ENCODE measurements around the gene CALML5.

The CALML5 gene

GRCh38 chr10:5482016-5482415, 17.4 kb downstream of the CALML5 start:
- no peak for TF ChIP-seq CTCF (IDR thresholded peaks at IDR 0.05; ENCODE audit: low read depth, low read length, missing control alignments)
- H3K4me3 ChIP-seq (replicated peaks; ENCODE audit: low read depth, low read length) = no peak overlapping the region
- DNase-seq (ENCODE audit: extremely low read depth, low read depth) = no peak

GRCh38 chr10:5481121-5481520, 18.2 kb downstream of the CALML5 start:
- no peak overlapping the region for H3K4me3 ChIP-seq (replicated peaks; ENCODE audit: low read depth, low read length)
- no peak for TF ChIP-seq CTCF (IDR thresholded peaks at IDR 0.05; ENCODE audit: low read depth, low read length, missing control alignments)
- DNase-seq (ENCODE audit: extremely low read depth, low read depth) = no peak

- no peak overlapping the region for H3K4me3 ChIP-seq (replicated peaks; ENCODE audit: low read depth, low read length)
- TF ChIP-seq CTCF (IDR thresholded peaks at IDR 0.05; ENCODE audit: low read depth, low read length, missing control alignments) = no peak
- DNase-seq (ENCODE audit: extremely low read depth, low read depth) = no peak
Measured at GRCh38 chr10:5480162-5480941, 19.0 kb downstream of the CALML5 start.

- no peak overlapping the region for H3K4me3 ChIP-seq (replicated peaks; ENCODE audit: low read depth, low read length)
- no peak for DNase-seq (ENCODE audit: extremely low read depth, low read depth)
- TF ChIP-seq CTCF (IDR thresholded peaks at IDR 0.05; ENCODE audit: low read depth, low read length, missing control alignments) = no peak
Measured at GRCh38 chr10:5479481-5480161, 19.7 kb downstream of the CALML5 start.

GRCh38 chr10:5478694-5479305, 20.6 kb downstream of the CALML5 start:
- no peak overlapping the region for H3K4me3 ChIP-seq (replicated peaks; ENCODE audit: low read depth, low read length)
- DNase-seq (ENCODE audit: extremely low read depth, low read depth) = no peak
- TF ChIP-seq CTCF (IDR thresholded peaks at IDR 0.05; ENCODE audit: low read depth, low read length, missing control alignments) = no peak

GRCh38 chr10:5477948-5478693, 21.2 kb downstream of the CALML5 start:
- no peak for DNase-seq (ENCODE audit: extremely low read depth, low read depth)
- no peak for TF ChIP-seq CTCF (IDR thresholded peaks at IDR 0.05; ENCODE audit: low read depth, low read length, missing control alignments)
- no peak overlapping the region for H3K4me3 ChIP-seq (replicated peaks; ENCODE audit: low read depth, low read length)
